ENCODE measurements around the gene GAB2. TPM values are rescaled to one million over a fixed set of nuclear protein-coding genes. Genes with fewer than 3 reads are reported as not detected.

The GAB2 gene
- total and polyA plus RNA-seq, 2 of the 4 experiments (the other 2 are of a cell fraction), result 3.3 to 5.9 TPM

DNA sequence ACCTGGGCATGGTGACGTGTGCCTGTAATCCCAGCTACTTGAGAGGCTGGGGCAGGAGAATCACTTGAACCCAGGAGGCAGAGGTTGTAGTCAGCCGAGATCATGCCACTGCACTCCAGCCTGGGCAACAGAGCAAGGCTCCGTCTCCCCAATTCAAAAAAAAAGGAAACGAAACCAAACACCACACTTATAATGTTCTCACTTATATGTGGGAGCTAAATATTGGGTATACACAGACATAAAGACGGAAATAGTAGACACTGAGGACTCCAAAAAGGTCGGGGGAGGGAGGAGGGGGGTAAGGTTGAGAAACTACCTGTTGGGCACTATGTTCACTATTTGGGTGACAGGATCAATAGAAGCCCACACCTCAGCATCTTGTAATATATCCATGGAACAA lies 94.3 kb downstream of the GAB2 start:
- H3K9ac ChIP-seq (ENCODE audit: low read depth, low read length), result no peak overlapping the region
- H3K79me1 ChIP-seq (ENCODE audit: low read depth in 1 of 2, low read length in 2 of 2), result peaks cover 5 to 17% of the 10 kb centered on the region in 2 experiments
- H2BK120ac ChIP-seq (ENCODE audit: low read depth, low read length), result no peak overlapping the region
- H3K27ac ChIP-seq (ENCODE audit: insufficient read depth, low read length), result no peak overlapping the region
- no peak overlapping the region for H3K4ac ChIP-seq (ENCODE audit: low read depth, low read length)
- H4K91ac ChIP-seq (ENCODE audit: insufficient read depth, low read depth, low read length), result no peak overlapping the region
- H3K27me3 ChIP-seq (ENCODE audit: control insufficient read depth, insufficient read depth, low read length), result no peaks in the 10 kb centered on the region
- no peak overlapping the region for H3K18ac ChIP-seq (ENCODE audit: low read depth, low read length)
- DNase-seq (no peak), ATAC-seq (ENCODE audit: low read depth) (no peak)
- H2BK20ac ChIP-seq (ENCODE audit: low read depth, low read length), result no peak overlapping the region
- CTCF ChIA-PET, result interaction anchor here (0.6 kb wide), 1 partner anchor 8 kb away, joined by 3 read pairs; no protein-coding TSS in a partner anchor
- H4K8ac ChIP-seq (ENCODE audit: low read depth in 2 of 2, low read length in 2 of 2), result no peak overlapping the region
- no peak overlapping the region for H2BK15ac ChIP-seq (ENCODE audit: low read depth, low read length)
- POLR2A ChIA-PET (ENCODE audit: unreplicated experiment), result no interaction called here
- H3K4me3 ChIP-seq (ENCODE audit: insufficient read depth, low read depth, low read length), result no peak overlapping the region
- H3K23ac ChIP-seq (ENCODE audit: low read depth, low read length), result no peak overlapping the region
- no peak overlapping the region for H2BK5ac ChIP-seq (ENCODE audit: low read depth, low read length, poor library complexity, severe bottlenecking)
- H2AFZ ChIP-seq (replicated peaks; ENCODE audit: low read length, poor library complexity), result no peak overlapping the region
- no peak overlapping the region for H4K5ac ChIP-seq (ENCODE audit: low read depth, low read length)
- in situ Hi-C loops (cut with MboI; ENCODE audit: low sequenced_read_pairs), result no loop called here
- no TSS peak for BruUV-seq (replicated peaks)
- dilution Hi-C loops (cut with HindIII; ENCODE audit: low sequenced_read_pairs, unreplicated experiment), result no loop called here
- H2AK5ac ChIP-seq (ENCODE audit: low read depth, low read length), result no peak overlapping the region
- intact Hi-C loops (cut with micrococcal nuclease), result no loop called here
- H3K36me3 ChIP-seq (ENCODE audit: control insufficient read depth, insufficient read depth, low read length), result no peaks in the 10 kb centered on the region
- peaks cover 6% of the 10 kb centered on the region; the same call in 1 of the 2 replicates for H4K20me1 ChIP-seq (ENCODE audit: insufficient read depth, low read length)
- no peak overlapping the region for H3K14ac ChIP-seq (replicated peaks; ENCODE audit: low read depth, low read length)
- H3K9me1 ChIP-seq (ENCODE audit: insufficient read depth, low read length), result peaks cover 11% of the 10 kb centered on the region
- peaks cover 8% of the 10 kb centered on the region; the same call in 1 of the 2 replicates for H3K4me1 ChIP-seq (ENCODE audit: control insufficient read depth, insufficient read depth, low read length)
- no CpG with 5 or more reads among the region's 6 CpGs for WGBS, 2 experiments (ENCODE audit: extremely low coverage in 2 of 2, insufficient read length in 1 of 2)
- H3K56ac ChIP-seq (ENCODE audit: extremely low read depth, insufficient read depth, low read length), result no peak overlapping the region
- H3K9me3 ChIP-seq (ENCODE audit: control insufficient read depth, insufficient read depth, low read length), result no peaks in the 10 kb centered on the region
- H3K4me2 ChIP-seq (ENCODE audit: low read depth, low read length), result no peak overlapping the region
- no peak overlapping the region for H2AK9ac ChIP-seq (replicated peaks; ENCODE audit: low read depth, low read length, poor library complexity)
- TF ChIP-seq CEBPB (IDR thresholded peaks at IDR 0.05; ENCODE audit: low read depth, low read length) (no peak), NFE2L2 (IDR thresholded peaks at IDR 0.05; ENCODE audit: low read depth, low read length) (no peak), RFX5 (IDR thresholded peaks at IDR 0.05; ENCODE audit: low read depth, low read length) (no peak), CHD1 (IDR thresholded peaks at IDR 0.05; ENCODE audit: low read depth, low read length) (no peak), MXI1 (IDR thresholded peaks at IDR 0.05; ENCODE audit: borderline replicate concordance, low read depth, low read length) (no peak)

Measured in IMR-90 (cell line).